Measurements from ENCODE around the gene SERPINB6.

DNA sequence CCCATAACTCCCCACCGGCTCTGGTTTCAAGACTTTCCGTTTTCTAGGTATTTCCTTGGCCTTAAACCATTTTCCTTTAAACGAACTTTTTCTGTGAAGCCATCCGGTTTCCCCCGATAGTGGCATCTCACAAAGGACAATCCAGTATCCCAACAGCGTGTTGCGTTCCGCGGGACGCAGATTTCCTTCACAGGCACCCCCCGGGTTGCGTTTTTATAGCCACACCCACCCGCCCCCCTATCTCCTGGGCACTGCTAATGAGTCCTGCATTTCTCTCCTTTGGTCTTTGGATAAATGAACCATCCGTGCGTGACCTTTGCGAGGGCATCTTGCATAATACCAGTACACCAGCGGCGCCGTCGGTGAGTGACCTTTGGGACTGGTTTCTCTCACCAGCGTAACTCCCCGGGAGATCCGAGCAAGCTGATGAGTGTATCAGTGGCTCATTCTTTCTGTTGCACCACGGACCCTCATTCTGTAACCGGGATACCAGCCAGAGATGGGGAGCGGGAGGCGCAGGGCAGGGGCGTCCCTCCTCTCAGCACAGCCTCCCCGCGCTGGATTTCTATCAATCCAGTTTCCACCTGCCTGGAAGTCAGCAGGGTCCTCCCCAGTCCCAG, 27.7 kb upstream of the SERPINB6 start:
- TF ChIP-seq TCF12 (IDR thresholded peaks at IDR 0.05), result no peak; the same call in 1 of the 2 replicates
- TF ChIP-seq, protein P1, sequence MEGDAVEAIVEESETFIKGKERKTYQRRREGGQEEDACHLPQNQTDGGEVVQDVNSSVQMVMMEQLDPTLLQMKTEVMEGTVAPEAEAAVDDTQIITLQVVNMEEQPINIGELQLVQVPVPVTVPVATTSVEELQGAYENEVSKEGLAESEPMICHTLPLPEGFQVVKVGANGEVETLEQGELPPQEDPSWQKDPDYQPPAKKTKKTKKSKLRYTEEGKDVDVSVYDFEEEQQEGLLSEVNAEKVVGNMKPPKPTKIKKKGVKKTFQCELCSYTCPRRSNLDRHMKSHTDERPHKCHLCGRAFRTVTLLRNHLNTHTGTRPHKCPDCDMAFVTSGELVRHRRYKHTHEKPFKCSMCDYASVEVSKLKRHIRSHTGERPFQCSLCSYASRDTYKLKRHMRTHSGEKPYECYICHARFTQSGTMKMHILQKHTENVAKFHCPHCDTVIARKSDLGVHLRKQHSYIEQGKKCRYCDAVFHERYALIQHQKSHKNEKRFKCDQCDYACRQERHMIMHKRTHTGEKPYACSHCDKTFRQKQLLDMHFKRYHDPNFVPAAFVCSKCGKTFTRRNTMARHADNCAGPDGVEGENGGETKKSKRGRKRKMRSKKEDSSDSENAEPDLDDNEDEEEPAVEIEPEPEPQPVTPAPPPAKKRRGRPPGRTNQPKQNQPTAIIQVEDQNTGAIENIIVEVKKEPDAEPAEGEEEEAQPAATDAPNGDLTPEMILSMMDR (IDR thresholded peaks at IDR 0.05), result no peak
- TF ChIP-seq POLR2AphosphoS5 (IDR thresholded peaks at IDR 0.05; ENCODE audit: low read depth, low read length), result no peak
- no peak for TF ChIP-seq CHD2 (IDR thresholded peaks at IDR 0.05; ENCODE audit: low read length, partially characterized antibody)
- no peak for TF ChIP-seq EZH2phosphoT487 (IDR thresholded peaks at IDR 0.05; ENCODE audit: borderline replicate concordance, low read depth)
- no peak for TF ChIP-seq RCOR1 (IDR thresholded peaks at IDR 0.05; ENCODE audit: low read length)
- TF ChIP-seq, protein P2, sequence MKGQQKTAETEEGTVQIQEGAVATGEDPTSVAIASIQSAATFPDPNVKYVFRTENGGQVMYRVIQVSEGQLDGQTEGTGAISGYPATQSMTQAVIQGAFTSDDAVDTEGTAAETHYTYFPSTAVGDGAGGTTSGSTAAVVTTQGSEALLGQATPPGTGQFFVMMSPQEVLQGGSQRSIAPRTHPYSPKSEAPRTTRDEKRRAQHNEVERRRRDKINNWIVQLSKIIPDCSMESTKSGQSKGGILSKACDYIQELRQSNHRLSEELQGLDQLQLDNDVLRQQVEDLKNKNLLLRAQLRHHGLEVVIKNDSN (IDR thresholded peaks at IDR 0.05; ENCODE audit: borderline replicate concordance, low read depth), result no peak
- TF ChIP-seq RAD21 (IDR thresholded peaks at IDR 0.05; ENCODE audit: low read length), result no peak
- TF ChIP-seq RXRA (IDR thresholded peaks at IDR 0.05; ENCODE audit: borderline replicate concordance, low read depth), result no peak

Measured in SK-N-SH (cell line).